Thymus (tissue), 11 donors: ENCODE data around the gene ANKUB1. TPM values are rescaled to one million over a fixed set of nuclear protein-coding genes. Genes with fewer than 3 reads are reported as not detected.
A peak's percentile ranks its signal among the peaks of the same experiment; 100 is the strongest.

Experiments used
- DNase-seq, 9 donors: peaks; one replicate each; pipeline ENCODE4 v3.0.0-alpha.2; 2013; ENCODE audit warnings: low spot score in 9 of 9, low read depth in 6 of 9, missing footprints in 1 of 9
- H3K27ac ChIP-seq, 2 donors: one replicate each; pipeline ENCODE4 v1.5.1; 2013; ENCODE audit warnings: control low read depth in 1 of 2, low read depth in 1 of 2, low read length in 1 of 2, mild to moderate bottlenecking in 1 of 2, moderate library complexity in 1 of 2
- H3K27me3 ChIP-seq, 2 donors: one replicate each; pipeline ENCODE4 v1.5.1; 2013; ENCODE audit warnings: low read length in 1 of 2; ENCODE audit not compliant: control insufficient read depth in 2 of 2, insufficient read depth in 1 of 2
- H3K36me3 ChIP-seq, 2 donors: one replicate each; pipeline ENCODE4 v1.5.1; 2013; ENCODE audit warnings: low read length in 1 of 2, mild to moderate bottlenecking in 1 of 2, moderate library complexity in 1 of 2; ENCODE audit not compliant: control insufficient read depth in 2 of 2, insufficient read depth in 2 of 2
- H3K4me1 ChIP-seq, 2 donors: one replicate each; pipeline ENCODE4 v1.5.1; 2013; ENCODE audit warnings: low read length in 2 of 2; ENCODE audit not compliant: control insufficient read depth in 2 of 2, insufficient read depth in 2 of 2
- H3K4me3 ChIP-seq, 2 donors: one replicate each; pipeline ENCODE4 v1.5.1; 2013; ENCODE audit warnings: low read length in 2 of 2, control low read depth in 1 of 2, mild to moderate bottlenecking in 1 of 2
- H3K9me3 ChIP-seq, 2 donors: one replicate each; pipeline ENCODE4 v1.5.1; 2013; ENCODE audit warnings: low read length in 1 of 2, mild to moderate bottlenecking in 1 of 2; ENCODE audit not compliant: control insufficient read depth in 2 of 2, insufficient read depth in 1 of 2
- WGBS: extraction: QIAGEN DNeasy Blood & Tissue Kit; methylation state at CpG from one replicate; pipeline ENCODE4 v1.1.7; 2013; 5-methylcytosine and 5-hydroxymethylcytosine counted together
- polyA plus RNA-seq: library from polyadenylated mRNA; stranded (reverse); fragments of 200-250 nt; gene quantifications from one replicate; pipeline ENCODE4 v1.2.3, GENCODE V29; 2013
- total RNA-seq: library from RNA; stranded (reverse); fragments of 120-200 nt; gene quantifications from one replicate; pipeline ENCODE4 v1.2.4, GENCODE V29; 2013
- donor health status: healthy.

Gene ANKUB1
- total and polyA plus RNA-seq, 2 donors: not detected

- Histone ChIP-seq H3K27me3 (no peaks in the 10 kb centered on the region), H3K27ac (no peak overlapping the region), H3K36me3 (no peaks in the 10 kb centered on the region), H3K4me3 (no peak overlapping the region), H3K4me1 (no peaks in the 10 kb centered on the region), H3K9me3 (no peaks in the 10 kb centered on the region)
- DNase-seq: no peak
- WGBS: 88% methylated on average over 1 of the region's 1 CpG
Observed at GRCh38 chr3:149801195-149801594, 8.8 kb upstream of the ANKUB1 start.

GRCh38 chr3:149800693-149801092 lies 8.3 kb upstream of the ANKUB1 start:
- 96% methylated on average over 8 of the region's 8 CpGs for WGBS
- Histone ChIP-seq H3K4me3 (no peak overlapping the region), H3K27ac (no peak overlapping the region), H3K36me3 (no peaks in the 10 kb centered on the region), H3K9me3 (no peaks in the 10 kb centered on the region), H3K4me1 (no peaks in the 10 kb centered on the region), H3K27me3 (no peaks in the 10 kb centered on the region)
- DNase-seq: no peak

GRCh38 chr3:149796026-149796425 lies 3.7 kb upstream of the ANKUB1 start:
- H3K9me3 ChIP-seq: no peaks in the 10 kb centered on the region
- no peaks in the 10 kb centered on the region for H3K4me1 ChIP-seq
- H3K27ac ChIP-seq: no peak overlapping the region
- 88% methylated on average over 1 of the region's 1 CpG for WGBS
- no peak overlapping the region for H3K4me3 ChIP-seq
- no peak for DNase-seq
- no peaks in the 10 kb centered on the region for H3K27me3 ChIP-seq
- no peaks in the 10 kb centered on the region for H3K36me3 ChIP-seq

- Histone ChIP-seq H3K27ac (no peak overlapping the region), H3K4me1 (no peaks in the 10 kb centered on the region), H3K9me3 (no peaks in the 10 kb centered on the region), H3K27me3 (no peaks in the 10 kb centered on the region), H3K4me3 (no peak overlapping the region), H3K36me3 (no peaks in the 10 kb centered on the region)
- no peak for DNase-seq
- WGBS: 96% methylated on average over 3 of the region's 3 CpGs
Observed at GRCh38 chr3:149790698-149791097, 1.7 kb downstream of the ANKUB1 start.

GRCh38 chr3:149790268-149790667 lies 2.1 kb downstream of the ANKUB1 start:
- no peak overlapping the region for H3K27ac ChIP-seq

GRCh38 chr3:149784064-149784704 lies 8.2 kb downstream of the ANKUB1 start:
- no peak for DNase-seq
- 95% methylated on average over 5 of the region's 5 CpGs for WGBS
- H3K9me3 ChIP-seq: no peaks in the 10 kb centered on the region
- no peak overlapping the region for H3K4me3 ChIP-seq
- H3K4me1 ChIP-seq: no peaks in the 10 kb centered on the region
- H3K36me3 ChIP-seq: no peaks in the 10 kb centered on the region
- H3K27me3 ChIP-seq: no peaks in the 10 kb centered on the region
- H3K27ac ChIP-seq: no peak overlapping the region

More at GRCh38 chr3:149790268-149790667, 2.1 kb downstream of the ANKUB1 start:
- Histone ChIP-seq H3K9me3 (no peaks in the 10 kb centered on the region), H3K4me3 (no peak overlapping the region), H3K36me3 (no peaks in the 10 kb centered on the region), H3K27me3 (no peaks in the 10 kb centered on the region), H3K4me1 (no peaks in the 10 kb centered on the region)
- 91% methylated on average over 2 of the region's 2 CpGs for WGBS
- no peak for DNase-seq

- no peak for DNase-seq
- H3K27ac ChIP-seq: no peak overlapping the region
- H3K27me3 ChIP-seq: no peaks in the 10 kb centered on the region
- H3K9me3 ChIP-seq: no peaks in the 10 kb centered on the region
- H3K4me3 ChIP-seq: no peak overlapping the region
- H3K4me1 ChIP-seq: no peaks in the 10 kb centered on the region
- no peaks in the 10 kb centered on the region for H3K36me3 ChIP-seq
Observed at GRCh38 chr3:149783576-149783975, 8.8 kb downstream of the ANKUB1 start.

GRCh38 chr3:149781741-149782140 lies 10.6 kb downstream of the ANKUB1 start:
- peak overlapping the region in 1 of 2 donors; percentile 36 for H3K27ac ChIP-seq
- WGBS: 97% methylated on average over 3 of the region's 3 CpGs
- H3K27me3 ChIP-seq: no peaks in the 10 kb centered on the region
- no peaks in the 10 kb centered on the region for H3K4me1 ChIP-seq
- H3K36me3 ChIP-seq: no peaks in the 10 kb centered on the region
- H3K9me3 ChIP-seq: no peaks in the 10 kb centered on the region
- no peak for DNase-seq
- no peak overlapping the region for H3K4me3 ChIP-seq

- no peaks in the 10 kb centered on the region for H3K27me3 ChIP-seq
- H3K27ac ChIP-seq: no peak overlapping the region
- 37% methylated on average over 4 of the region's 4 CpGs for WGBS
- H3K4me1 ChIP-seq: no peaks in the 10 kb centered on the region
- H3K36me3 ChIP-seq: no peaks in the 10 kb centered on the region
- no peak overlapping the region for H3K4me3 ChIP-seq
- DNase-seq: no peak
- H3K9me3 ChIP-seq: no peaks in the 10 kb centered on the region
Observed at GRCh38 chr3:149781211-149781610, 11.1 kb downstream of the ANKUB1 start.
